AG04449 (cell line): ENCODE measurements around the gene COL13A1.

Experiments
- CTCF ChIA-PET: fragments of 350-600 bp; formaldehyde crosslinking; extraction: SDS; loops from one replicate; lab custom pipeline; 2021; ENCODE audit warnings: antibody characterized with exemption; lab: Yijun Ruan, JAX
- POLR2A ChIA-PET: fragments of 400-600, 350-600 bp; formaldehyde crosslinking; extraction: SDS; loops from one replicate; lab custom pipeline; 2020; ENCODE audit warnings: antibody characterized with exemption, inconsistent platforms; lab: Yijun Ruan, JAX
- DNase-seq: peaks from one replicate; pipeline ENCODE4 v3.0.0-alpha.2; 2010; ENCODE audit warnings: low read depth, low spot score
- H3K4me3 ChIP-seq: 2 replicates; pipeline ENCODE4 v1.5.1; 2011; ENCODE audit warnings: low read depth, mild to moderate bottlenecking, control low read depth, low read length
- CTCF ChIP-seq: IDR thresholded peaks from one replicate; pipeline ENCODE4 v1.5.1; 2011; ENCODE audit warnings: mild to moderate bottlenecking, moderate library complexity, low read length, control low read depth, inconsistent platforms; ENCODE audit not compliant: insufficient read depth; ENCODE audit errors: missing control alignments

The COL13A1 gene

GRCh38 chr10:69952069-69952800 is 150.5 kb downstream of the COL13A1 start:
- ChIA-PET CTCF (interaction anchor here (0.8 to 9.2 kb wide), 6 partner anchors 12 to 437 kb away, joined by 3 to 145 read pairs (median 6); no protein-coding TSS in a partner anchor), POLR2A (no interaction called here)
- no peak for DNase-seq
- no peak for TF ChIP-seq CTCF
- H3K4me3 ChIP-seq: no peak overlapping the region

GRCh38 chr10:69952821-69953221 is 151.1 kb downstream of the COL13A1 start:
- no peak overlapping the region for H3K4me3 ChIP-seq
- ChIA-PET POLR2A (no interaction called here), CTCF (interaction anchor here (1.0 to 9.2 kb wide), 3 partner anchors 11 to 166 kb away, joined by 3 to 145 read pairs (median 7); no protein-coding TSS in a partner anchor)
- TF ChIP-seq CTCF: no peak
- DNase-seq: no peak

GRCh38 chr10:69953851-69954250 is 152.1 kb downstream of the COL13A1 start:
- H3K4me3 ChIP-seq: no peak overlapping the region
- DNase-seq: no peak
- TF ChIP-seq CTCF: no peak
- POLR2A ChIA-PET: no interaction called here
- CTCF ChIA-PET: interaction anchor here (1.0 to 9.2 kb wide), 3 partner anchors 10 to 167 kb away, joined by 3 to 145 read pairs (median 7); no protein-coding TSS in a partner anchor

- POLR2A ChIA-PET: no interaction called here
- no peak for DNase-seq
- CTCF ChIA-PET: interaction anchor here (1.0 to 9.2 kb wide), 6 partner anchors 11 to 310 kb away, joined by 3 to 145 read pairs (median 34); no protein-coding TSS in a partner anchor
- no peak for TF ChIP-seq CTCF
- H3K4me3 ChIP-seq: no peak overlapping the region
Observed at GRCh38 chr10:69955211-69955805, 153.6 kb downstream of the COL13A1 start.

- CTCF ChIA-PET: interaction anchor here (1.0 to 9.2 kb wide), 7 partner anchors 12 to 311 kb away, joined by 3 to 145 read pairs (median 37); no protein-coding TSS in a partner anchor
- no peak for TF ChIP-seq CTCF
- POLR2A ChIA-PET: no interaction called here
- no peak for DNase-seq
- no peak overlapping the region for H3K4me3 ChIP-seq
Observed at GRCh38 chr10:69955897-69956740, 154.4 kb downstream of the COL13A1 start.
